ENCODE results near the gene MIOX.

Gene MIOX

GRCh38 chr22:50469377-50470305 lies 17.0 kb upstream of the MIOX start:
- intact Hi-C loops (cut with DNase I), result no loop called here
- DNase-seq, result peak in 28 of 42 donors; percentile 27 to 78 (median 48)

- intact Hi-C loops (cut with DNase I), result no loop called here
- no peak for DNase-seq
Measured at GRCh38 chr22:50470491-50470890, 16.2 kb upstream of the MIOX start.

- intact Hi-C loops (cut with DNase I), result no loop called here
- peak; percentile 45 to 87 (median 74) for DNase-seq
Measured at GRCh38 chr22:50471197-50471847, 15.3 kb upstream of the MIOX start.

DNA sequence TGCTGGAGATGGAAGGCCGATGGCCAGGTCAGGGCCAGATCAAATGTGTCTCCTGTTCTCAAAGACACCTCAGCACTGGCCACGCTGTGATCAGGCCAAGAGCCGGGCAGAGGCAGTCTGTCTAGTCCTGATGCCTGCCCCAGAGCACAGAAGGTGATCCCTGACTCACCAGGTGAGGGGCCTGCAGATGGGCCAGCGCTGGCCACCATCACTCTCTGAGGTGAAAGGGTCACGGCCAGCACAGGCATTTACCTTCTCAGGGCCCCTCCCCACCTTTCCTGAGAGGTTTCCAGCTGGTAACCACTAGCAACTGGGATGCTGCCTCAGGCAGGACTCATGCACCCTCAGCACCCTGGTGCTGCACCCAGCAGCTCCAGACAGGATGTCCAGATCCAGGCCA lies 14.7 kb upstream of the MIOX start:
- DNase-seq, result no peak
- intact Hi-C loops (cut with DNase I), result no loop called here

- no peak for DNase-seq
- intact Hi-C loops (cut with DNase I), result no loop called here
Measured at GRCh38 chr22:50473088-50473487, 13.6 kb upstream of the MIOX start.

DNA sequence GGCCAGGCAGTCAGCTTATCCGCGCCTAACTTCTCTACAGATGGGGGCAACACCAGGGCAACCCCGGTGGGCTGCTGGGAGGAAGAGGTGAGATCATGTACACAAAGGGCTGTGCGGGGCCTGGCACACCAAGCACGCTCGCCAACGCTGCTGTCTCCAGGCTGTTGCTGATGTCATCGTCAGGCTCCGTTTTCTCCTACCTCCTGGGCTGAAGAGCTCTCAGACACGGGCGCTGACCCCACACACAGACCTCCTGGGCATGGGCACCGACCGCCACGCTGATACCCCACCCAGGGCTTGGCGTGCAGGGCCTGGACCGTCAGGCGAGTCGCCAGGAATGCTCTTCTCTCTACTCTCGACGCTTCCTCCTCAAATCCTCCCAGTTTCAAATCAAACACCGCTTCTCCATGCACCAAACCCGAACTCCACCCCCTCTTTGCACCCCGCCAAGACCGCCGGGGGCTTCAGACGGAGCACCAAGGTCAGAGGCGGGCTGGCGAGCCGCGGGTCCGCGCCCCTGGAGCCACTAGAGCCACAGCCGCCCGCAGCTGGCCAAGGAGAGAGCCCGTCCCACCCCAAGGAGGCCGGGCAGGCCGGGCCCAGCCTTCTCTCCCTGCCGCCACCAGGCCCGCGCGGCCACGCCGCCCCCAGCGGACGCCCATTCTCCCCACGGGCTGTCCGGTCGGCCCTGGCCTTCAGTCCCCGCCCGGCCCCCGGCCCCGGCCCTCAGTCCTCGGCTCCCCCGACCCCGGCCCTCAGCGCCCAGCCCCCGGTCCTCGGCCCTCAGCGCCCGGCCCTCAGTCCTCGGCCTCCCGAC lies 12.6 kb upstream of the MIOX start:
- intact Hi-C loops (cut with DNase I), result loop anchor here (2.0 kb wide), 1 partner anchor 33 kb away; the partner anchor contains the start of gene LMF2
- DNase-seq, result peak in 33 of 42 donors; percentile 11 to 62 (median 34)

GRCh38 chr22:50474710-50475651 lies 11.7 kb upstream of the MIOX start, which contains the start of gene SBF1:
Gene SBF1, minus strand, starts transcription at chr22:50475035. Its CDS starts 195 bp downstream, at chr22:50474840.
- intact Hi-C loops (cut with DNase I), result loop anchor here (2.0 kb wide), 1 partner anchor 32 kb away; the partner anchor contains the start of gene LMF2
- DNase-seq, result peak; percentile 81 to 97 (median 94)

- intact Hi-C loops (cut with DNase I), result loop anchor here (2.0 kb wide), 1 partner anchor 31 kb away; the partner anchor contains the start of gene LMF2
- DNase-seq, result no peak
Measured at GRCh38 chr22:50475652-50476002, 11.0 kb upstream of the MIOX start.

- DNase-seq, result no peak
- intact Hi-C loops (cut with DNase I), result no loop called here
Measured at GRCh38 chr22:50476868-50477267, 9.8 kb upstream of the MIOX start.

- intact Hi-C loops (cut with DNase I), result no loop called here
- no peak for DNase-seq
Measured at GRCh38 chr22:50477923-50478322, 8.7 kb upstream of the MIOX start.

DNA sequence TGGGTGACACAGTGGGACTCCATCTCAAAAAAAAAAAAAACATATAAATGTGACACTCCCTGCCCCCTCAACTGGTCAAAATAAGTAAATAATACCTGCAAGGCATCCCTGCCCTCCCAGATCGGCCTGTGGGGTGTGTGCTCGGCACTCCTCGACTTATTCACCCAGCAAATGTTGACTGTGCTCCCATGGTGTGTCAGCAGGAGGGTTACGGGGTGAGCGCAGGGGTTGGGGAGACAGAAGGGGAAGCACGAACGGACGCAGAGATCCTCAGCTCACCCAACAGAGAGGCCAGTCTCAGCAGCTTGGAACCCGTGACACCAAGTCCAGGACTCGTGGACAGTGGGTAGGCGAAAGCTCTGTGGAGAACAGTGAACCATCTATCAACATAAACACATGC lies 6.9 kb upstream of the MIOX start:
- intact Hi-C loops (cut with DNase I), result no loop called here

GRCh38 chr22:50481045-50481439 lies 5.6 kb upstream of the MIOX start:
- intact Hi-C loops (cut with DNase I), result no loop called here
- no peak for DNase-seq

More for the DNA sequence above, 6.9 kb upstream of the MIOX start:
- DNase-seq, result no peak

DNA sequence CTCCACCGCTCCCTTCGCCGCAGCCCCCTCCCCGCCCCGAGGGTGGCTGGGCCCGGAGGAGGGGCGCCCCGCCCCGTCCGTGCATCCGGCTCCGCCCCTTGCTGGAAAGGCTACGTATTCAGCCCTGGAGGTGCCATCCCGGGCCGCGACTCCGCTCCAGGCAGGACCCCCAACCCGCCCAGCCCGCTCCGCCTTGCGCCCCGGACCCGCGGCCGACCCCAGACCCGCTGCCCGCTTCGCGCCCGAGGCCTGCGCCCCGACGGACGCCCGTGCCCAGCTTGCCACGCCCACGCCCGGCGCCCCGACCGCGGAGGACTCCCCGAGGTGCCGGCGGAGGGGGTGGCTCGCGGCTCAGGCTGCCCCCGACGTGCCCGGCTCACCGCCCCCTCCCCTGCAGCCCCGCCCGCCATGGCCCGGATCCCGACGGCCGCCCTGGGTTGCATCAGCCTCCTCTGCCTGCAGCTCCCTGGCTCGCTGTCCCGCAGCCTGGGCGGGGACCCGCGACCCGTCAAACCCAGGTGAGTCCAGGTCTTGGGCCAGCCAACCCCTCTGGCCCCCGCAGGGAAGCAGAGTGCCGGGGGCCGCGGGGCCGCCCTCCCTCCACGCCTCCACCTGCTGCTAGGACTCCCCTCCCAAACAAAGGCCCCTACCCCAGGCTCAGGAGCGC lies 5.1 kb upstream of the MIOX start, which contains the start of gene ADM2:
ADM2 (plus strand) TSS at position 104 of the 667 bp plus-strand sequence; CDS start at position 409, 305 bp downstream.
- no peak for DNase-seq
- intact Hi-C loops (cut with DNase I), result no loop called here

DNA sequence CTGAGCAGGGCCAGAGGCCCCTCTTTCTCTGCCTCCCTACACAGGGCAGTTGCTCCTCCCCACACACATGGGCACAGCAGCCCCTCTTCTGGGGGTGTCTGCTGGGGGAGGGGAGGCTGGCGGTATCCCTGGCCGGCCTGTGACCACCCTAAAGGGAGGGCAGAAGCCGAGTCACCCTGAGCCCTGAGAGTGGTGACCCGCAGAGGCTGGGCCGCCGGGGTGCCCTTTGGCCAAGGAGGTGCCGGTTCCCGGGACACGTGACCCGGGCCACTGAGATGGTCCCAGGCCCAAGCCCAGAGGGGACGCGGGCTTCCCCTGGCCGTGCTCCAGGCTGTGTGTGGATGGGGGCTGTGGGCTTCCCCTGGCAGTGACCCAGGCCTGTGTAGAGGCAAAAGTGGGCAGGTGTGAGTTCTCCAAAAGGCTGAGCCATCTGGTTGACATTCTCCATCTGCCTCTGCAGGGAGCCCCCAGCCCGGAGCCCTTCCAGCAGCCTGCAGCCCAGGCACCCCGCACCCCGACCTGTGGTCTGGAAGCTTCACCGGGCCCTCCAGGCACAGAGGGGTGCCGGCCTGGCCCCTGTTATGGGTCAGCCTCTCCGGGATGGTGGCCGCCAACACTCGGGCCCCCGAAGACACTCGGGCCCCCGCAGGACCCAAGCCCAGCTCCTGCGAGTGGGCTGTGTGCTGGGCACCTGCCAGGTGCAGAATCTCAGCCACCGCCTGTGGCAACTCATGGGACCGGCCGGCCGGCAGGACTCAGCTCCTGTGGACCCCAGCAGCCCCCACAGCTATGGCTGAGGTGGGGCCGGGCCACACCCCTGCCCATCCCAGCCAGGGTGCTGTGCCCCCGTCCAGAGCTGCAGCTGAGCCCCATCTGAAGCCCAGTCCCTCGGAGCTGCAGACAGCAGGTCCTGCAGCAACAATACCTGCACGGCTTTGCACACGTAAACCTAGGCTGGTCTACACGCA lies 4.3 kb upstream of the MIOX start:
- intact Hi-C loops (cut with DNase I), result no loop called here

DNA sequence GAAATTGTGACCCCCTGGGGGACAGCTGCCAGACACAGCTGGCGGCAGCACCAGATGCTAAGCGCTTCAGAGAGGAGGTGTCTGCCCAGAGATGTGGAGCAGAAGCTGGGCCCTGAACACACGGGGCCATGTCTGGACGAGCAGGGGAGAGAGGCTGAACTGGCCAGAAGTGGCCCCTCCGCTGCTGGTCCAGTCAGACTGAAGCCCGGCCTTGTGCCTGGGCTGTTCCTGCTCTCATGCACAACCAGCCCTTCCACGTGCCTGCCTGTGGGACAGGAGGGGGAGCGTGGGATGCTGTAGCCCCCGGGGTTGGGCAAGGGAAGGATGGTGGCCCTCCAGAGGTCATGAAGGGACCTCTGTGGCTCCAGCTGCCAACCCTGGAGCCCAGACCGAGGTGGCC lies 3.6 kb upstream of the MIOX start:
- intact Hi-C loops (cut with DNase I), result no loop called here
- DNase-seq, result no peak

More for the DNA sequence above, 4.3 kb upstream of the MIOX start:
- no peak for DNase-seq

DNA sequence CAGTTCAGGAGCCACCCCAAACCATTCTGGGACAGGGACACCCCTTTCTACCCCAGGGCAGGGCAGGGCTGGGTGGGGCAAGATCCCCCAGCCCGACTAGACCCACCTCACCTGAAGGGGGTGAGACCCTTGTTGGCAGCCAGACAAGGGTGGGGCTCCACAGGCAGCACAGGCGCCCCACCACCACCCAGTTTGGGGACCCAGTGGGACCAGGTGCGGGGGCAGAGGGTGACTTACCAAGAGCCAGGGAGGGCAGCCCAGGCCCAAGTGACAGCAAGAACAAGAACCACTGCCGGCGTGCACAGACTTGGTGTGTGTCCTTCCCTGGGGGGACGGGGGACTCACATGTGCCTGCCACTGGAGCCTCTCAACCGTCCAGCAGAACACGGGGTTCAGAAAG lies 3.1 kb upstream of the MIOX start:
- no peak for DNase-seq
- intact Hi-C loops (cut with DNase I), result no loop called here
